Ishikawa (cell line): Measurements from ENCODE around the gene ST14.

ENCODE experiments used
- CEBPB ChIP-seq: IDR thresholded peaks from 2 replicates; pipeline ENCODE4 v1.6.1; 2012
- CREB1 ChIP-seq: IDR thresholded peaks from 2 replicates; pipeline ENCODE4 v1.6.1; 2012; ENCODE audit warnings: low read depth
- EGR1 ChIP-seq: IDR thresholded peaks from 2 replicates; pipeline ENCODE4 v1.6.1; 2012
- EP300 ChIP-seq: IDR thresholded peaks from 2 replicates; pipeline ENCODE4 v1.6.1; 2012; ENCODE audit warnings: borderline replicate concordance
- FOXM1 ChIP-seq: IDR thresholded peaks from 2 replicates; pipeline ENCODE4 v1.6.1; 2012; ENCODE audit warnings: low read depth, borderline replicate concordance
- MAX ChIP-seq: IDR thresholded peaks from 2 replicates; pipeline ENCODE4 v1.6.1; 2012
- NFIC ChIP-seq: IDR thresholded peaks from 2 replicates; pipeline ENCODE4 v1.6.1; 2012
- RAD21 ChIP-seq: IDR thresholded peaks from 2 replicates; pipeline ENCODE4 v1.6.1; 2012; ENCODE audit warnings: low read depth
- TAF1 ChIP-seq: IDR thresholded peaks from 2 replicates; pipeline ENCODE4 v1.6.1; 2012; ENCODE audit warnings: low read depth, mild to moderate bottlenecking
- TCF12 ChIP-seq: IDR thresholded peaks from 2 replicates; pipeline ENCODE4 v1.6.1; 2012; ENCODE audit warnings: low read depth
- TEAD4 ChIP-seq: IDR thresholded peaks from 2 replicates; pipeline ENCODE4 v1.6.1; 2012
- USF1 ChIP-seq: IDR thresholded peaks from 2 replicates; pipeline ENCODE4 v1.6.1; 2012
- YY1 ChIP-seq: IDR thresholded peaks from 2 replicates; pipeline ENCODE4 v1.6.1; 2012; ENCODE audit warnings: low read depth
- ZBTB7A ChIP-seq: IDR thresholded peaks from 2 replicates; pipeline ENCODE4 v1.6.1; 2012; ENCODE audit warnings: low read depth
- TF ChIP-seq, protein P1 (sequence below): IDR thresholded peaks from 2 replicates; pipeline ENCODE4 v1.6.1; 2012; ENCODE audit warnings: low read depth, mild to moderate bottlenecking

Gene ST14

GRCh38 chr11:130159657-130160497 lies at the start of gene ST14:
Gene ST14 (plus strand): TSS chr11:130159782. CDS start chr11:130159980, 198 bp downstream.
- TF ChIP-seq RAD21 (no peak), EP300 (0 out of 2 replicates have a peak, but pooled peaks have one; percentile 14), ZBTB7A (peak; percentile 60; the same call in 1 of the 2 replicates), USF1 (no peak), EGR1 (peak; percentile 87), TAF1 (peak; percentile 54; the same call in 1 of the 2 replicates), TEAD4 (0 out of 2 replicates have a peak, but pooled peaks have one; percentile 15), MAX (peak; percentile 37)

- TF ChIP-seq CEBPB (no peak), TCF12 (no peak), TAF1 (no peak), CREB1 (no peak), NFIC (no peak), FOXM1 (no peak), TEAD4 (no peak), ZBTB7A (no peak), EGR1 (no peak), USF1 (no peak), YY1 (no peak), MAX (no peak), EP300 (no peak), RAD21 (no peak)
- TF ChIP-seq, protein P1, sequence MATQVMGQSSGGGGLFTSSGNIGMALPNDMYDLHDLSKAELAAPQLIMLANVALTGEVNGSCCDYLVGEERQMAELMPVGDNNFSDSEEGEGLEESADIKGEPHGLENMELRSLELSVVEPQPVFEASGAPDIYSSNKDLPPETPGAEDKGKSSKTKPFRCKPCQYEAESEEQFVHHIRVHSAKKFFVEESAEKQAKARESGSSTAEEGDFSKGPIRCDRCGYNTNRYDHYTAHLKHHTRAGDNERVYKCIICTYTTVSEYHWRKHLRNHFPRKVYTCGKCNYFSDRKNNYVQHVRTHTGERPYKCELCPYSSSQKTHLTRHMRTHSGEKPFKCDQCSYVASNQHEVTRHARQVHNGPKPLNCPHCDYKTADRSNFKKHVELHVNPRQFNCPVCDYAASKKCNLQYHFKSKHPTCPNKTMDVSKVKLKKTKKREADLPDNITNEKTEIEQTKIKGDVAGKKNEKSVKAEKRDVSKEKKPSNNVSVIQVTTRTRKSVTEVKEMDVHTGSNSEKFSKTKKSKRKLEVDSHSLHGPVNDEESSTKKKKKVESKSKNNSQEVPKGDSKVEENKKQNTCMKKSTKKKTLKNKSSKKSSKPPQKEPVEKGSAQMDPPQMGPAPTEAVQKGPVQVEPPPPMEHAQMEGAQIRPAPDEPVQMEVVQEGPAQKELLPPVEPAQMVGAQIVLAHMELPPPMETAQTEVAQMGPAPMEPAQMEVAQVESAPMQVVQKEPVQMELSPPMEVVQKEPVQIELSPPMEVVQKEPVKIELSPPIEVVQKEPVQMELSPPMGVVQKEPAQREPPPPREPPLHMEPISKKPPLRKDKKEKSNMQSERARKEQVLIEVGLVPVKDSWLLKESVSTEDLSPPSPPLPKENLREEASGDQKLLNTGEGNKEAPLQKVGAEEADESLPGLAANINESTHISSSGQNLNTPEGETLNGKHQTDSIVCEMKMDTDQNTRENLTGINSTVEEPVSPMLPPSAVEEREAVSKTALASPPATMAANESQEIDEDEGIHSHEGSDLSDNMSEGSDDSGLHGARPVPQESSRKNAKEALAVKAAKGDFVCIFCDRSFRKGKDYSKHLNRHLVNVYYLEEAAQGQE = no peak
These were observed 49.1 kb upstream of the ST14 start for GRCh38 chr11:130110339-130111108.

DNA sequence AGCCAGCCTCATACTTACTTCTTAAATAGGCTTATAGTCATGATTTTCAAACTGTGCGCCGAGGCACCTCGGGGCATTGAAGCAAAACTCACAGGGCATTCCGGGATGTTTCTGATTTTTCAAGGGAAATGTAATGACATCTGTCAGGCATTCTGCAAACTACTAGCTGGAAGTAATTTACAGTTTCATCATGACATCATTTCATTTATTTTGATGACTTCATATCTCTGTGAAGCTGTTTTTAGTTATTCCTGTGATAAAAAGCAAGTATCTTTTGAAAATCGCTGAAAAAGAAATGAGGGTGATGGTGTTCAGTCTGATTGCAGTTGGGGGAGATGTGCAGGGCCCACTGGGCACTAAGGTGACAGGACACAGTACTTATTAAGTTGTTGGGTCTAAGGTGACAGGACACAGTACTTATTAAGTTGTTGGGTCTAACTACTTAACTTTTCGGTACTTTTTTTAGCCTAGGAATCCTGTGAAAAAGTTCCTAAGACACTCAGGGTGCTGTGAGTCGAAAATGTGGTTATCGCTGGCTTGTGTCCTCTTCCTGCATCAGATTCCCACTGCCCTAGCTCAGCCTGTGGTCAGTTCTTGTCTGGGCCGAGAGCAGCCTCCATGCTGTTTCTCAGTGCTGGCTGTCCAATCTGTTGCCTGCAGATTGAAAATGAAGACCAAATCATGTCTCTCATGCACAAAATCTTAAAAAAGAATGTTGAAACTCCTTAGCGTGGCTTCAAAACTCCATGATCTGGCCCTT lies 47.3 kb upstream of the ST14 start:
- TF ChIP-seq, protein P1 = no peak
- TF ChIP-seq ZBTB7A (no peak), TEAD4 (no peak), USF1 (no peak), TAF1 (no peak), RAD21 (no peak), MAX (no peak), CEBPB (no peak)

DNA sequence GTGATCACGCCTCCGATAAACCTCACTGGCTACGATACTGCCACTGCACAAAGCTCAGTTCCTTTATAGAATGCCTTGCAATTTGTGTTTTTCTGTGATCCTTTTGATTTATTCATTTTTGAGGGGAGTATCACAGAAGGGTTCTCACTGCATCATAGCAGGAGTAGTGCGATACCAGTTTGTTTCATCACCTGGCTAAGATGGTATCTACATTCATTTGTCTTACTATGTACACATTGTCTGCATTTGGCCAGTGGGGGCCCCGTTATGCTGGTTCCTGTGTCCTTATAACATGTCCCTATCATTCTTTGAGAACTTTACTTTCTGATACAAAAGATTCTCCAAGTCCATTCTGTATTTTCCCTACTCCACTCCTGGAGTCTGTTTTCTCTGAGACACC lies 45.3 kb upstream of the ST14 start:
- TF ChIP-seq RAD21 = no peak
- no peak for TF ChIP-seq CREB1
- no peak for TF ChIP-seq USF1
- TF ChIP-seq NFIC = no peak
- TF ChIP-seq EGR1 = no peak
- TF ChIP-seq MAX = no peak
- no peak for TF ChIP-seq ZBTB7A
- TF ChIP-seq YY1 = no peak
- TF ChIP-seq EP300 = no peak
- TF ChIP-seq TEAD4 = no peak
- TF ChIP-seq CEBPB = no peak
- TF ChIP-seq, protein P1 = no peak
- no peak for TF ChIP-seq FOXM1
- no peak for TF ChIP-seq TCF12
- no peak for TF ChIP-seq TAF1
